Measurements from ENCODE around the gene PDLIM3. TPM values are rescaled to one million over a fixed set of nuclear protein-coding genes. Genes with fewer than 3 reads are reported as not detected.

The PDLIM3 gene
- polyA plus RNA-seq, 1 donor (not counting 4 experiments of a cell fraction or from before 2014, with no cell fraction given): not detected

- FAIRE-seq: no peak
Observed at GRCh38 chr4:185540487-185541120, 5.3 kb upstream of the PDLIM3 start.

GRCh38 chr4:185540040-185540439 is 4.7 kb upstream of the PDLIM3 start:
- no peak overlapping the region for H3K4me3 ChIP-seq (ENCODE audit: control insufficient read depth in 2 of 3, extremely low read depth in 1 of 3, insufficient read depth in 2 of 3, low read depth in 1 of 3, low read length in 3 of 3)
- no peak for FAIRE-seq
- H3K9me3 ChIP-seq (ENCODE audit: control insufficient read depth, low read depth, low read length): no peaks in the 10 kb centered on the region
- H4K20me1 ChIP-seq (ENCODE audit: control insufficient read depth, extremely low read depth, insufficient read depth, low read length): no peaks in the 10 kb centered on the region
- no peak overlapping the region for H2AFZ ChIP-seq (ENCODE audit: control insufficient read depth, low read length)
- H3K9ac ChIP-seq (ENCODE audit: control insufficient read depth, extremely low read depth, insufficient read depth, low read length): no peak overlapping the region
- no peaks in the 10 kb centered on the region for H3K79me2 ChIP-seq (ENCODE audit: control insufficient read depth, insufficient read depth, low read length)
- no peak for DNase-seq (ENCODE audit: low read depth, low spot score)
- TF ChIP-seq CTCF (optimal IDR thresholded peaks at IDR 0.05 in 1 of 3, IDR thresholded peaks at IDR 0.05 in 1 of 3, conservative IDR thresholded peaks at IDR 0.05 in 1 of 3; ENCODE audit: extremely low read depth in 1 of 3, insufficient read depth in 2 of 3, low read length in 3 of 3) (no peak), EZH2 (IDR thresholded peaks at IDR 0.05; ENCODE audit: low read length) (no peak)
- H3K36me3 ChIP-seq (ENCODE audit: control insufficient read depth in 2 of 2, extremely low read depth in 1 of 2, insufficient read depth in 2 of 2, low read length in 2 of 2): no peaks in the 10 kb centered on the region
- no peaks in the 10 kb centered on the region for H3K4me1 ChIP-seq (ENCODE audit: control insufficient read depth, extremely low read depth, insufficient read depth, low read length)
- H3K9me1 ChIP-seq (ENCODE audit: control insufficient read depth, extremely low read depth, insufficient read depth, low read length): no peaks in the 10 kb centered on the region
- H3K4me2 ChIP-seq (ENCODE audit: control insufficient read depth, extremely low read depth, insufficient read depth, low read depth, low read length): no peak overlapping the region
- dilution Hi-C loops (cut with MboI; ENCODE audit: extremely low pct_ligation_motif_present, low sequenced_read_pairs): no loop called here
- H3K27ac ChIP-seq (ENCODE audit: control insufficient read depth, insufficient read depth, low read length): no peak overlapping the region
- H3K27me3 ChIP-seq (ENCODE audit: control insufficient read depth, extremely low read depth, insufficient read depth, low read length): peaks cover 30% of the 10 kb centered on the region

More at GRCh38 chr4:185540487-185541120, 5.3 kb upstream of the PDLIM3 start:
- Histone ChIP-seq H3K4me1 (ENCODE audit: control insufficient read depth, extremely low read depth, insufficient read depth, low read length) (no peaks in the 10 kb centered on the region), H3K9me1 (ENCODE audit: control insufficient read depth, extremely low read depth, insufficient read depth, low read length) (no peaks in the 10 kb centered on the region), H3K27ac (ENCODE audit: control insufficient read depth, insufficient read depth, low read length) (no peak overlapping the region), H3K36me3 (ENCODE audit: control insufficient read depth in 2 of 2, extremely low read depth in 1 of 2, insufficient read depth in 2 of 2, low read length in 2 of 2) (no peaks in the 10 kb centered on the region), H3K4me2 (ENCODE audit: control insufficient read depth, extremely low read depth, insufficient read depth, low read depth, low read length) (no peak overlapping the region), H3K4me3 (ENCODE audit: control insufficient read depth in 2 of 3, extremely low read depth in 1 of 3, insufficient read depth in 2 of 3, low read depth in 1 of 3, low read length in 3 of 3) (no peak overlapping the region), H3K9ac (ENCODE audit: control insufficient read depth, extremely low read depth, insufficient read depth, low read length) (no peak overlapping the region), H2AFZ (ENCODE audit: control insufficient read depth, low read length) (no peak overlapping the region), H3K79me2 (ENCODE audit: control insufficient read depth, insufficient read depth, low read length) (no peaks in the 10 kb centered on the region), H3K27me3 (ENCODE audit: control insufficient read depth, extremely low read depth, insufficient read depth, low read length) (peaks cover 26% of the 10 kb centered on the region), H3K9me3 (ENCODE audit: control insufficient read depth, low read depth, low read length) (no peaks in the 10 kb centered on the region), H4K20me1 (ENCODE audit: control insufficient read depth, extremely low read depth, insufficient read depth, low read length) (no peaks in the 10 kb centered on the region)
- DNase-seq (ENCODE audit: low read depth, low spot score): no peak
- TF ChIP-seq CTCF (optimal IDR thresholded peaks at IDR 0.05 in 1 of 3, IDR thresholded peaks at IDR 0.05 in 1 of 3, conservative IDR thresholded peaks at IDR 0.05 in 1 of 3; ENCODE audit: extremely low read depth in 1 of 3, insufficient read depth in 2 of 3, low read length in 3 of 3) (no peak), EZH2 (IDR thresholded peaks at IDR 0.05; ENCODE audit: low read length) (no peak)
- dilution Hi-C loops (cut with MboI; ENCODE audit: extremely low pct_ligation_motif_present, low sequenced_read_pairs): no loop called here

Measured in keratinocyte (primary cell).